Dedifferentiated amniotic fluid mesenchymal stem cell (primary cell): Measurements from ENCODE around the gene AKAP13.
"Not testable (repeated sequence)": the region's sequence is repeated elsewhere in the genome, so short reads cannot be mapped to it uniquely, and the experiment has no call there.

Experiments used
- DNase-seq: peaks from one replicate; pipeline ENCODE4 v3.0.0-alpha.2; 2016; ENCODE audit errors: extremely low spot score

Gene AKAP13

GRCh38 chr15:85625166-85625830, 244.9 kb downstream of the AKAP13 start:
- no peak for DNase-seq

- DNase-seq: peak; percentile 42
These were observed 245.5 kb downstream of the AKAP13 start for GRCh38 chr15:85625856-85626255.

- no peak for DNase-seq
These were observed 247.0 kb downstream of the AKAP13 start for GRCh38 chr15:85627213-85627935.

- no peak for DNase-seq
These were observed 249.9 kb downstream of the AKAP13 start for GRCh38 chr15:85630311-85630710.

- DNase-seq: no peak
These were observed 250.6 kb downstream of the AKAP13 start for GRCh38 chr15:85631018-85631417.

GRCh38 chr15:85632014-85632413, 251.6 kb downstream of the AKAP13 start:
- no peak for DNase-seq

- no peak for DNase-seq
These were observed 253.5 kb downstream of the AKAP13 start for GRCh38 chr15:85633859-85634258.

GRCh38 chr15:85636351-85636750, 255.9 kb downstream of the AKAP13 start:
- no peak for DNase-seq

- peak; percentile 48 for DNase-seq
These were observed 259.5 kb downstream of the AKAP13 start for GRCh38 chr15:85639752-85640381.

- no peak for DNase-seq
These were observed 261.8 kb downstream of the AKAP13 start for GRCh38 chr15:85642065-85642692.

- DNase-seq: peak; percentile 54
These were observed 262.3 kb downstream of the AKAP13 start for GRCh38 chr15:85642693-85643066.

- no peak for DNase-seq
These were observed 266.2 kb downstream of the AKAP13 start for GRCh38 chr15:85646538-85647091.

- DNase-seq: peak; percentile 23
These were observed 269.0 kb downstream of the AKAP13 start for GRCh38 chr15:85649372-85649771.

GRCh38 chr15:85651548-85651947, 271.1 kb downstream of the AKAP13 start:
- no peak for DNase-seq

- no peak for DNase-seq
These were observed 272.1 kb downstream of the AKAP13 start for GRCh38 chr15:85652457-85652856.

GRCh38 chr15:85657132-85657531, 276.7 kb downstream of the AKAP13 start:
- no peak for DNase-seq

GRCh38 chr15:85658816-85659215, 278.4 kb downstream of the AKAP13 start:
- no peak for DNase-seq

GRCh38 chr15:85661859-85662258, 281.5 kb downstream of the AKAP13 start:
- DNase-seq: no peak

- DNase-seq: not testable (repeated sequence)
These were observed 285.3 kb downstream of the AKAP13 start for GRCh38 chr15:85665677-85666076.

- DNase-seq: peak; percentile 98
These were observed 287.4 kb downstream of the AKAP13 start for GRCh38 chr15:85667491-85668424.

- no peak for DNase-seq
These were observed 290.8 kb downstream of the AKAP13 start for GRCh38 chr15:85671156-85671555.
